WI38 (cell line): ENCODE results near the gene ZNF14.
"Not testable (repeated sequence)": the region's sequence is repeated elsewhere in the genome, so short reads cannot be mapped to it uniquely, and the experiment has no call there.

Experiments used
- H3K4me3 ChIP-seq: 2 replicates; pipeline ENCODE4 v1.5.1; 2011; ENCODE audit warnings: low read depth, mild to moderate bottlenecking, control low read depth, low read length
- TF ChIP-seq, protein P1 (sequence below): IDR thresholded peaks from 2 replicates; pipeline ENCODE4 v1.5.1; 2012; ENCODE audit warnings: low read depth, mild to moderate bottlenecking, control low read depth, low read length

Gene ZNF14

DNA sequence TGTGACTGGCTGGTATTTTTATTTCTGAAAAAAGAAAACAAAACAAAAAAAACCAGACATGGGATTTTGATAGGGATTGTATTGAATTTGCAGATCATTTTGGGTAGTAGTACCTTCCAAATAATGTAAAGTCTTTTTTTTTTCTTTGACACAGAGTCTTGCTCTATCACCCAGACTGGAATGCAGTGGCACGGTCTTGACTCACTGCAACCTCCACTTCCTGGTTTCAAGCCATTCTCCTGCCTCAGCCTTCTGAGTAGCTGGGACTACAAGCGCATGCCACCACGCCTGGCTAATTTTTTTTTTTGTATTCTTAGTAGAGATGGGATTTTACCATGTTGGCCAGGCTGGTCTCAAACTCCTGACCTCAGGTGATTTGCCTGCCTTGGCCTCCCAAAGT, 60.1 kb downstream of the ZNF14 start:
- TF ChIP-seq, protein P1, sequence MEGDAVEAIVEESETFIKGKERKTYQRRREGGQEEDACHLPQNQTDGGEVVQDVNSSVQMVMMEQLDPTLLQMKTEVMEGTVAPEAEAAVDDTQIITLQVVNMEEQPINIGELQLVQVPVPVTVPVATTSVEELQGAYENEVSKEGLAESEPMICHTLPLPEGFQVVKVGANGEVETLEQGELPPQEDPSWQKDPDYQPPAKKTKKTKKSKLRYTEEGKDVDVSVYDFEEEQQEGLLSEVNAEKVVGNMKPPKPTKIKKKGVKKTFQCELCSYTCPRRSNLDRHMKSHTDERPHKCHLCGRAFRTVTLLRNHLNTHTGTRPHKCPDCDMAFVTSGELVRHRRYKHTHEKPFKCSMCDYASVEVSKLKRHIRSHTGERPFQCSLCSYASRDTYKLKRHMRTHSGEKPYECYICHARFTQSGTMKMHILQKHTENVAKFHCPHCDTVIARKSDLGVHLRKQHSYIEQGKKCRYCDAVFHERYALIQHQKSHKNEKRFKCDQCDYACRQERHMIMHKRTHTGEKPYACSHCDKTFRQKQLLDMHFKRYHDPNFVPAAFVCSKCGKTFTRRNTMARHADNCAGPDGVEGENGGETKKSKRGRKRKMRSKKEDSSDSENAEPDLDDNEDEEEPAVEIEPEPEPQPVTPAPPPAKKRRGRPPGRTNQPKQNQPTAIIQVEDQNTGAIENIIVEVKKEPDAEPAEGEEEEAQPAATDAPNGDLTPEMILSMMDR, result no peak

DNA sequence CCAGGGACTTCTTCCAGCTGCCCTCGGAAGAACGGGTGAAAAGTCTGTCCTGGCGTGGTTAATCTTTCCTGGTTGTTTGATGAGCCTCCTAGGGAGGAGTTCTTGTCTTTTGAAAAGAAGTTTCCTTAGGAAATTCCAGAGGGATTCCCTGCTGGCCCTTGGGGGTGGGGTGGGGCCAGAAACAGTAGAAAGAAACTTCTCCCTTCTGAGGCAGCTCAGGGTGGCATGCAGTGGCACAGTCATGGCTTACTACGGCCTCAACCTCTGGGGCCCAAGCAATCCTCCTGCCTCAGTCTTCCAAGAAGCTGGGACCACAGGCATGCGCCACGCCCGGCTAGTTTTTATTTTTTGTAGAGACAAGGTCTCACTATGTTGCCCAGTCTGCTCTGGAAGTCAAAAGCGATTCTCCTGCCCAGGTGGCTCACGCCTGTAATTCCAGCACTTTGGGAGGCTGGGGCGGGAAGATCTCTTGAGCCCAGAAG, 62.8 kb downstream of the ZNF14 start:
- peak overlapping the region; percentile 90; the same call in 1 of the 2 replicates for H3K4me3 ChIP-seq
- TF ChIP-seq, protein P1, result no peak

More for the DNA sequence above, 60.1 kb downstream of the ZNF14 start:
- no peak overlapping the region for H3K4me3 ChIP-seq

DNA sequence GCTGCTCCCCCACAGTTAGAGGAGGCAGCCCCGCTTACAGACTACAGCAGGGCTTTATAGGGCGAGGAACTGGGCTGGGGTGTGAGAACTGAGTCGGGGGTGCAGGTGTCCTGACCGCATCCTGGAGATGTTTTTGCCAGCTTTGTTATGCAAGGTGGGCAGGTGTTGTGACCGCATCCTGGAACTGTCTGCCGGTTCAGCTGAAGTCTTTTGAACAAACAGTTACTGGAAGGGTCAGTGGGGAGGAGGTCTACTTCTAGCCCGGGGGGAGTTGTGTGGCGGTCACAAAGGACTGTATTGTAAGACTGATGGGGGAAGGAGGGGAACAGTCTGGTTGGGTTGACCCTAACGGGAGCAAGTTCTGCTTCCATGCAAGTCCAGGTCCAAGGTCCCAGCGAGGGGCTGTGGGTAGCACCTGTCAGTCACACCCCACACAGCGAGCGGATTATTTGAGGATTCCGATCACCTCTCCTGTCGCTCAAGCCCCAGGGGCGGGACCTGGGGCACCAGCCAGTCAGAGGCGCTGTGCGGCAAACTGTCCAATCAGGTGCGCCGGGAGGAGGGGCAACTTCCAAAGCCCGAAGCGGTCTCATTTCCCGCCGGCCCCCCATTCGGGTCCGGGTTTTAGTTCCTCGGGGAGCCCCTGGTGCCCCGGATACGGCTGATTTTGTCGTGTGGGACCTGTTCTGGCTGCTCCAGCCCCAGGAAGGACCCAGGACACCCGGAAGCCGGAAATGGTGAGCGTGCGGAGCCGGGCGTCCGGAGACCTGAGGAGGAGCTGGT, 64.5 kb downstream of the ZNF14 start, which contains the start of gene ZNF101:
Gene ZNF101 (plus strand): TSS at position 610 of the 783 bp plus-strand sequence. CDS start 125 bp downstream, at position 735.
- TF ChIP-seq, protein P1, result no peak

DNA sequence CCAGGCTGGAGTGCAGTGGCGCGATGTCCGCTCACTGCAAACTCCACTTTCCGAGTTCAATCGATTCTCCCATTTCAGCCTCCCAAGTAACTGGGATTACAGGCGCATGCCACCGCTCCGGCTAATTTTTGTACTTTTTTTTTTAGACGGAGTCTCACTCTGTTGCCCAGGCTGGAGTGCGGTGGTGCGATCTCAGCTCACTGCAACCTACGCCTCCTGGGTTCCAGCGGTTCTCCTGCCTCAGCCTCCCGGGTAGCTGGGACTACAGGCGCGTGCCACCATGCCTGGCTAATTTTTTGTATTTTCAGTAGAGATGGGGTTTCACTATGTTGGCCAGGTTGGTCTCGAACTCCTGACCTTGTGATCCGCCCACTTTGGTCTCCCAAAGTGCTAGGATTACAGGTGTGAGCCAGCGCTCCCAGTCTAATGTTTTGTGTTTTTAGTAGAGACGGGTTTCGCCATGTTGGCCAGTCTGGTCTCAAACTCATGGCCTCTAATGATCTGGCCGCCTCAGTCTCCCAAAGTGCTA, 67.4 kb downstream of the ZNF14 start:
- not testable (repeated sequence) for H3K4me3 ChIP-seq

More for the DNA sequence above, 64.5 kb downstream of the ZNF14 start, which contains the start of gene ZNF101:
- peak within 1 kb of the TSS; percentile 90 for H3K4me3 ChIP-seq

DNA sequence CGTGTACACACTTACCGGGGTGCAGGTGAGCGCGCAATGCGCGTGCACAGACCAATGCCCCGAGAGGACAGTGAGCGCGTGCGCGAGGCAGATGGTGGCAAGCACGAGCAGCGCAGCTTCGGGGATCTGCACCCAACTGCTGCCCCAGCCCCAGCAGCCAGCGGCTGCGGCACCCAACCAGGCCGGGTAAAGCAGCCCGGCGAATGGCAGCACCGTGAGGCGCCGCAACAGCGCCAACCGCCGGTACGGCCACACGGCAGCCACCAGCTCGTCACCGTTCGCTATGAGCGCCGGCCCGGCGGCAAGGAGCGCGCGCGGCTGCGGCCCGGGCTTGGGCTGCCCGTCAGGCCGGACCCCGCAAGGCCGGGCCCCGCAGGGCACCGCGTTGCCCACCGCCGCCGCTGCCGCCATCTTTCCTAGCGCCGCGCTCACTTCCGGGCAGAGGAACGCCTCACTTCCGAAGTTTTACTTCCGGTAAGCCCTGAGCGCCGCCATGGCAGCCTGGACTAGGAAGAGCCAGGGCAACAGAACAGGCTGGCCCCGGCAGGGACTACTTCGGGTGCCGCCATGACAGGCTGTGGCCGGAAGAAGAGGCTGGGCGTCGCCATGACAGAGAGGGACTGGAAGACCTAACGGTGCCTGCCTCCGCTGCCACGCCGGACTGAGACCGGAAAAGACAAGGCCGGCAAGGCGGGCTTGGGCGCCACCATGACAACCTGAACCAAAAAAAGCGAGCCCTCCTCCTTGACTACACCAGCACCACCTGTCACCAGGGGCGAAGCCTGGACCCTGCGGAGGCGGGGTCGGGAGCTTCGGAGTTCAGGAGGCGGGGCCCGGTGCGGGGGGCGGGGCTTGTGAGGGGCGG, 69.4 kb downstream of the ZNF14 start, which contains the start of gene ATP13A1:
Gene ATP13A1 (minus strand): TSS at position 421 of the 865 bp plus-strand sequence. CDS start 10 bp downstream, at position 411.
- TF ChIP-seq, protein P1, result no peak
- H3K4me3 ChIP-seq, result peak within 1 kb of the TSS; percentile 96

DNA sequence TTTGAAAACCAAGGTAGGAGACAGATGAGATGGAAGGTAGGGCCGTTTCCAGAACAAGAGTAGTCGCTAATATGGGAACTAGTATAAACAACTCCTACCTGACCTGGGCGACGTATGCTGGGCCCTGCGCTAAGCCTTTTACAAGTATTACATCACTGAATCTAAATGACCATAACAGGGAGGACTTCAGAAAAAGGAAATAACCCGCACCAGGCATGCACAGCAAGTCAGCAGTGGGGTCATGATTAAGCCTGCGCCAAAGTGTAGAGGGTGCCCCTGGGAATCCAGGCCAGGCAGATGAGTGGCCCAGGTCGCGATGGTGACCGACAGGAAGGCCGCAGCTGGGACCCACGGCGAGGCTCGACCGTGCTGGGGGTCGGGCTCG, 70.0 kb downstream of the ZNF14 start:
- H3K4me3 ChIP-seq, result peak overlapping the region; percentile 96
- TF ChIP-seq, protein P1, result no peak

DNA sequence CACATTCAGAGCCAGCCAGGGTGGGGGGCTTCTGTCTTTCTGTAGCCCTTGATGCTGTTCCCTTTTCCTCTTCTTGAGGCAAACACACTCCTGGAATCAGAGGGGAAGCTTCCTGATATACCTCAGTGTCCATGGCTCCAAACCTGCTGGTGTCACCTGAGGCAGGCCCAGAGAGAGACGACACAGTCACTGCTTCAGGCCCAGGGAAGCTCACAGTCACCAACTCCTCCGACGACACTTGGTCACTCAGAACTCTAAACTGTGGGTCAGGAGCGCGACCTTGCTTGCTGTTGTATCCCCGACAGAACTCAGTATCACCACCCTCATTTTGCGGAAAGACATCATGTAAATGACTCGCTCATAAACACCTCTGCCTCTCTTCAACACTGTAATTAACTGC, 70.6 kb downstream of the ZNF14 start:
- H3K4me3 ChIP-seq, result peak overlapping the region; percentile 96
- TF ChIP-seq, protein P1, result no peak
